ENCODE measurements around the gene SCN1A. TPM values are rescaled to one million over a fixed set of nuclear protein-coding genes. Genes with fewer than 3 reads are reported as not detected.

Gene SCN1A
- total and polyA plus RNA-seq, 2 of the 13 experiments (the other 11 are each of a cell fraction or from before 2014, with no cell fraction given): 19.9 to 39.4 TPM

DNA sequence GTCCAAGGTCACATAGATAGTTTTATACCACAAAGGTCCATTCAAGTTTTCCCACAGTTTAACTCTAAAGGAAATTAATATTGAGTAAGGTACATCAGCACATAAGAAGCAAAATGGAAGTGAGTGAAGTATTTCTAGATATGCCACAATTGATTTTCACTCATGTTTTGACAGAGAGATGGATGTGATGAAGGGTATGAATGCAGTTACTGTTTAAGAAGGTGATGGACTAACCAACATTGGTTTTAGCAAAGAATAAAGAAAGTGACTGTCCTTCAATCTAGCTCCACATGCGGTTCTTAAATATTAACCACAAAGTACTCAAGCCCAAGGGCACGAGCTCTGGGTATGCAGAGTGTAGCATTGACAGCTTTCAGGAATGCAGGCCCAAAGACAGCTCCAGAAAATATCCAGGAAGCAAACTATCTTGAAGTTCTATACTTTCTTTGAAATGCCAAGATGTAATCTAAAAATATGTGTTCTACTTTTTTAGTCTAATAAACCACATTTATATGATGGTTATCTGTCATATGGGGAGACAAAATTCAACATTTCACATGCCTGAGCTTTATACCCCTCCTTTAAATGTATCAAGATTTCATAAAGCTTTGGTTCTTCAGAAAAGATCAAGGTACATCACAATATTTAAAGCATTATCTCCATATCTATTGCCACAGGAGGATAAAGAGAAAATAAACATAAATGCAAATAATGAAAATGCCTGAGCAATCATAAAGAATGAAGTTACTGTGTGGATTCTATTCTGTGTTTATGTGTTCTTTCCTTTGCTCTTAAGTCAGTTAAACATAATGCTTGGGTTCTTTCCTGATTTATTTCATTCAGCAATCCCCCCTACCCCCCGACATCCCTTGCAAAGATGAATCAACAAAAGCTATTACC lies 6.7 kb upstream of the SCN1A start (continued):
- TF ChIP-seq STAG1 (CRISPR knock-in tag; IDR thresholded peaks at IDR 0.05) (peak; percentile 28; the same call in 1 of the 2 replicates), SSRP1 (CRISPR knock-in tag; IDR thresholded peaks at IDR 0.05) (no peak; the same call in 1 of the 2 replicates), ZNF749 (CRISPR knock-in tag; IDR thresholded peaks at IDR 0.05; ENCODE audit: borderline replicate concordance) (no peak)
- TF ChIP-seq, protein P1, sequence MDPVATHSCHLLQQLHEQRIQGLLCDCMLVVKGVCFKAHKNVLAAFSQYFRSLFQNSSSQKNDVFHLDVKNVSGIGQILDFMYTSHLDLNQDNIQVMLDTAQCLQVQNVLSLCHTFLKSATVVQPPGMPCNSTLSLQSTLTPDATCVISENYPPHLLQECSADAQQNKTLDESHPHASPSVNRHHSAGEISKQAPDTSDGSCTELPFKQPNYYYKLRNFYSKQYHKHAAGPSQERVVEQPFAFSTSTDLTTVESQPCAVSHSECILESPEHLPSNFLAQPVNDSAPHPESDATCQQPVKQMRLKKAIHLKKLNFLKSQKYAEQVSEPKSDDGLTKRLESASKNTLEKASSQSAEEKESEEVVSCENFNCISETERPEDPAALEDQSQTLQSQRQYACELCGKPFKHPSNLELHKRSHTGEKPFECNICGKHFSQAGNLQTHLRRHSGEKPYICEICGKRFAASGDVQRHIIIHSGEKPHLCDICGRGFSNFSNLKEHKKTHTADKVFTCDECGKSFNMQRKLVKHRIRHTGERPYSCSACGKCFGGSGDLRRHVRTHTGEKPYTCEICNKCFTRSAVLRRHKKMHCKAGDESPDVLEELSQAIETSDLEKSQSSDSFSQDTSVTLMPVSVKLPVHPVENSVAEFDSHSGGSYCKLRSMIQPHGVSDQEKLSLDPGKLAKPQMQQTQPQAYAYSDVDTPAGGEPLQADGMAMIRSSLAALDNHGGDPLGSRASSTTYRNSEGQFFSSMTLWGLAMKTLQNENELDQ (CRISPR knock-in tag; IDR thresholded peaks at IDR 0.05; ENCODE audit: borderline replicate concordance): no peak

DNA sequence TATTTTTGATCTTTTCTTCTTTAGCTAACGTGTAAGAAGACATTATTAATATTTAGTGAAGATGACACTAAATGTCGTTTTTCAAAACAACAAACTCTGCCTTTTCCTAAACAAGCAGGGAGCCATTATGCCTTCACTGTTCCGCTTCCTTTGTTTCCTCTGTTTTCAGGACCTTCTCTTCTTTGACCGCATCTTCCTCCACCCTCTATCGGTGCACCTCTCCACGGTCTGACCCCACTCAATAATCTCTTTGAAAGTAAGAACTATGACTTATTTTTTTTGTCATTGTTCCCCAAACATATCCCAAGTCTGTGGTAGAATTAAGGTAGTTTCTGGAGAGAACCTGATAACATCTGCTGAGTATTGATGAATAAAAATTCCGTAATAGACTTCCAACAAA lies 5.8 kb upstream of the SCN1A start:
- H4K20me1 ChIP-seq (ENCODE audit: insufficient read depth, low read length): no peaks in the 10 kb centered on the region
- DNase-seq (ENCODE audit: low spot score) (no peak), ATAC-seq (no peak), FAIRE-seq (no peak)
- no TSS peak for BruUV-seq (replicated peaks)
- ChIA-PET CTCF (ENCODE audit: low intra/inter-chr PET ratio, low total read pairs) (no interaction called here), POLR2A (interaction anchor here (1.0 to 5.7 kb wide), 10 partner anchors 13 to 239 kb away, joined by 3 to 198 read pairs (median 10); partner anchors contain the start of gene TTC21B)
- peaks cover 95% of the 10 kb centered on the region for H3K4me1 ChIP-seq (ENCODE audit: insufficient read depth, low read length)
- peak overlapping the region; percentile 66 for H3K9ac ChIP-seq (ENCODE audit: insufficient read depth, low read depth, low read length)
- H3K27ac ChIP-seq (ENCODE audit: extremely low read length, insufficient read depth, low read length): peak overlapping the region; percentile 97
- H3K79me2 ChIP-seq (ENCODE audit: insufficient read depth, low read length): no peaks in the 10 kb centered on the region
- H3K9me3 ChIP-seq (ENCODE audit: low read length): 0 out of 2 replicates have a peak, but pooled peaks cover 4% of the 10 kb centered on the region
- H3K27me3 ChIP-seq (ENCODE audit: control insufficient read depth in 1 of 2, insufficient read depth in 2 of 2, low read length in 2 of 2): no peaks in the 10 kb centered on the region
- intact Hi-C loops (cut with micrococcal nuclease; ENCODE audit: unreplicated experiment) (loop anchor here (1.0 to 2.0 kb wide), 2 partner anchors 97 to 239 kb away; no protein-coding TSS in a partner anchor), in situ Hi-C loops (cut with HindIII; ENCODE audit: extremely low pct_ligation_motif_present, low pct_unique_long_range_greater_than_20kb) (no loop called here)
- no peaks in the 10 kb centered on the region for H3K36me3 ChIP-seq (replicated peaks in 1 of 2; ENCODE audit: control insufficient read depth in 1 of 2, insufficient read depth in 2 of 2, low read length in 2 of 2)
- 79% methylated on average over 7 of the region's 7 CpGs for WGBS (ENCODE audit: low lambda C conversion rate)
- H3K4me3 ChIP-seq (replicated peaks in 1 of 3; ENCODE audit: insufficient read depth in 1 of 3, low read depth in 2 of 3, low read length in 3 of 3): no peak overlapping the region; a peak in 1 of 6 replicates
- no peak overlapping the region for H2AFZ ChIP-seq (ENCODE audit: low read length)
- H3K4me2 ChIP-seq (ENCODE audit: low read depth, low read length): peak overlapping the region; percentile 74
- TF ChIP-seq BRD4 (CRISPR knock-in tag; IDR thresholded peaks at IDR 0.05) (peak; percentile 47; the same call in 1 of the 2 replicates), ZNF496 (CRISPR knock-in tag; IDR thresholded peaks at IDR 0.05; ENCODE audit: insufficient replicate concordance) (no peak), GATAD1 (CRISPR knock-in tag; IDR thresholded peaks at IDR 0.05) (no peak), ZBTB38 (CRISPR knock-in tag; IDR thresholded peaks at IDR 0.05) (peak; percentile 97), TMF1 (CRISPR knock-in tag; IDR thresholded peaks at IDR 0.05; ENCODE audit: low read depth) (no peak), GABPA (IDR thresholded peaks at IDR 0.05; ENCODE audit: low read depth, low read length) (no peak), GABPA (CRISPR knock-in tag; IDR thresholded peaks at IDR 0.05; ENCODE audit: low read depth) (0 out of 2 replicates have a peak, but pooled peaks have one; percentile 16), ZNF652 (CRISPR knock-in tag; IDR thresholded peaks at IDR 0.05; ENCODE audit: borderline replicate concordance, low read depth) (no peak), ZNF160 (CRISPR knock-in tag; IDR thresholded peaks at IDR 0.05) (no peak), ZNF263 (CRISPR knock-in tag; IDR thresholded peaks at IDR 0.05) (no peak), KLF12 (CRISPR knock-in tag; IDR thresholded peaks at IDR 0.05; ENCODE audit: borderline replicate concordance) (no peak)
- TF ChIP-seq, protein P2, sequence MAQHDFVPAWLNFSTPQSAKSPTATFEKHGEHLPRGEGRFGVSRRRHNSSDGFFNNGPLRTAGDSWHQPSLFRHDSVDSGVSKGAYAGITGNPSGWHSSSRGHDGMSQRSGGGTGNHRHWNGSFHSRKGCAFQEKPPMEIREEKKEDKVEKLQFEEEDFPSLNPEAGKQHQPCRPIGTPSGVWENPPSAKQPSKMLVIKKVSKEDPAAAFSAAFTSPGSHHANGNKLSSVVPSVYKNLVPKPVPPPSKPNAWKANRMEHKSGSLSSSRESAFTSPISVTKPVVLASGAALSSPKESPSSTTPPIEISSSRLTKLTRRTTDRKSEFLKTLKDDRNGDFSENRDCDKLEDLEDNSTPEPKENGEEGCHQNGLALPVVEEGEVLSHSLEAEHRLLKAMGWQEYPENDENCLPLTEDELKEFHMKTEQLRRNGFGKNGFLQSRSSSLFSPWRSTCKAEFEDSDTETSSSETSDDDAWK (CRISPR knock-in tag; IDR thresholded peaks at IDR 0.05): no peak
- TF ChIP-seq, protein P3, sequence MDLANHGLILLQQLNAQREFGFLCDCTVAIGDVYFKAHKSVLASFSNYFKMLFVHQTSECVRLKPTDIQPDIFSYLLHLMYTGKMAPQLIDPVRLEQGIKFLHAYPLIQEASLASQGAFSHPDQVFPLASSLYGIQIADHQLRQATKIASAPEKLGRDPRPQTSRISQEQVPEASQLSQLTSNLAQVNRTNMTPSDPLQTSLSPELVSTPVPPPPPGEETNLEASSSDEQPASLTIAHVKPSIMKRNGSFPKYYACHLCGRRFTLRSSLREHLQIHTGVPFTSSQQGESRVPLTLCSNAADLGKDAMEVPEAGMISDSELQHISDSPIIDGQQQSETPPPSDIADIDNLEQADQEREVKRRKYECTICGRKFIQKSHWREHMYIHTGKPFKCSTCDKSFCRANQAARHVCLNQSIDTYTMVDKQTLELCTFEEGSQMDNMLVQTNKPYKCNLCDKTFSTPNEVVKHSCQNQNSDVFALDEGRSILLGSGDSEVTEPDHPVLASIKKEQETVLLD (CRISPR knock-in tag; IDR thresholded peaks at IDR 0.05; ENCODE audit: low read depth): no peak
